HG03378 (cell line): ENCODE results near the gene PIM3.

Source experiments
- ATAC-seq: cut with Tn5 transposase; IDR thresholded peaks from one replicate; pipeline ENCODE4 v1.9.1; 2021; ENCODE audit warnings: mild to moderate bottlenecking, moderate library complexity; ENCODE audit not compliant: unreplicated experiment

PIM3 gene

GRCh38 chr22:49960159-49961004 is at the start of gene PIM3:
Gene PIM3, plus strand, starts transcription at chr22:49960772. Its CDS starts 176 bp downstream, at chr22:49960948.
- peak; percentile 45 for ATAC-seq

DNA sequence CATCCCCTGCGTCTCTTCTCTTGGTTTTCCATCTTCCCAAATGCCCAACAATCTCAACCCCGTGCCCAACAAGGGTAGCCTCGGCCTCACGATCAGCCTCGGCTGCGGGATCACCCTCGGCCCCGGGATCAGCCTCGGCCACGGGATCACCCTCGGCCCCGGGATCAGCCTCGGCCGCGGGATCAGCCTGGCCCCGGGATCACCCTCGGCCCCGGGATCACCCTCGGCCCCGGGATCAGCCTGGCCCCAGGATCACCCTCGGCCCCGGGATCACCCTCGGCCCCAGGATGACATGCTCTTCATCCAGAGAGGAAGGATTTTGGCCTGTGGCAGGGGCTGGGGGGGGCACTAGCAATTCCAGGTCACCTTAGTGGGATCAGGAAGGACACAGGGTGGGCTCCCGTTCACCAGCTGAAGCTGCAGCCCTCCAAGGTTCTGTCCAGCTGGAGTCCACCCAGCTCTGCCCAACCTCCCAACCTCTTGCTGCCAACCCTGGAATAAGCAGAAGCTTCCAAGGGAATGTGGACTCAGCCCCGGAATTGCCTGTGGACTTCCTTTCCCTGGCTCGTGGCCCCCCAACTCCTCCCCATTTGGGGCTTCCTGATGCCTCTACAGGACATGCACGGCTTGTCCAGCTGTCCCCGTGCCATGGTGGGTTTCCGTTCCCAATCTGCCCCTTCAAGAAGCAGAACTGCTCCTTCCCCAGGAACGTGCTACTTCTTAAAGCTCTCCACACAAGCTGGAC is 48.5 kb upstream of the PIM3 start:
- ATAC-seq: no peak

GRCh38 chr22:49913026-49913425 is 47.5 kb upstream of the PIM3 start:
- no peak for ATAC-seq

- no peak for ATAC-seq
Observed at GRCh38 chr22:49913446-49913845, 47.1 kb upstream of the PIM3 start.

- ATAC-seq: no peak
Observed at GRCh38 chr22:49914256-49914655, 46.3 kb upstream of the PIM3 start.

GRCh38 chr22:49915610-49916009 is 45.0 kb upstream of the PIM3 start:
- no peak for ATAC-seq

DNA sequence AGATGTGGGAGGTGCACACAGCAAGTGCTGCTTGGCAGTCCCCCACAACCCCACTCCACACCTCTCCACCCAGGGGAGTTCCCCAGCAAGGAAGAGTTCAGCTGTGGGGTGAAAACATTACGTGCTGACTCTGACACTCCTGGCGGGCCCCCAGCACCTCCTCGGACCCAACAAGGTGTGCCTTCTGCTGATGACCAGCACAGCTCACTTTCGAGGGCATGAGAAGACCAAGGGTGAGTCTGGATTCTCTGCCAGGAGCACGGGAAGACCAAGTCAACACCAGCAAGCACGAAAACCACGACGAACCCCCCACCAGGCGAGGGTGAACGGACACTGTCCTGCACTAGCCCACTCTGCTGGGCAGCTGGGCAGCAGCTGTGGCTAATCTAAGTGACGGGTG is 43.7 kb upstream of the PIM3 start:
- no peak for ATAC-seq

DNA sequence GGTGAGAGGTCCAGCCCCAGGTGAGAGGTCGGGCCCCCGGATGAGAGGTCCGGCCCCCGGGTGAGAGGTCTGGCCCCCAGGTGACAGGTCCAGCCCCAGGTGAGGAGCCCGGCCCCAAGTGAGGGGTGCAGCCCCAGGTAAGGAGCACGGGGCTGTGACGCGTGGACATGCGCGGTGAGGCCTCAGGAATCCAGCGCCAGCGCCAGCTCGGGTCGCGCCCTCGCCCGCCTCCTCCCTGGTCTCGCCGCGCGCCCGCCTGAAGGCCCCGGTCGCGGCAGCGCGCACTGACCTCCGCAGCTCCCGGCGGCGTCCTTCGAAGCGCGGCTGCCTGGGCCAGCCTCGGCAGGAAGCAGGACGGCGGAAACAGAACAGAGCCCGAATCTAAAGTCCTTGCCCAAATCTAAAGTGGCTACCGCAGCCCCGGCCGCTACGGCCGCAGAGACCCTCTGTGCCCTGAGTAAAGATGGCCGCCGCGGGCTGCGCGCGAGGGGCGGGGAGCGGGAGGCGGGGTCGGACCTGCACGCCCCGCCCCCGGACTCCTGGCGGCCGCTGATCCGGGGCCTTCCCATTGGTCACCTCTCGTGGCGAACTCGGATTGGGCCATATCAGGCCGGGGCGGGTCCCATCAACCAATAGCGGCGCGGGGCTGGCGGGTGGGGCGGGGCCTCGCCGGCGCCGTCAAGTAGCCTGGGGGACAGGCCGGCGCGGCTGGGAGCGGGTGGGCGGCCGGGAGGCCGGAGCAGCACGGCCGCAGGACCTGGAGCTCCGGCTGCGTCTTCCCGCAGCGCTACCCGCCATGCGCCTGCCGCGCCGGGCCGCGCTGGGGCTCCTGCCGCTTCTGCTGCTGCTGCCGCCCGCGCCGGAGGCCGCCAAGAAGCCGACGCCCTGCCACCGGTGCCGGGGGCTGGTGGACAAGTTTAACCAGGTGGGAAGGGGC is 42.3 kb upstream of the PIM3 start, which contains the start of the genes ALG12 and CRELD2:
ALG12 (minus strand) TSS at position 465 of the 937 bp plus-strand sequence. CDS start 4,673 bp downstream, outside the sequence.
CRELD2 (plus strand) TSS at position 661 of the 937 bp plus-strand sequence; CDS start at position 797, 136 bp downstream.
- peak; percentile 62 for ATAC-seq

DNA sequence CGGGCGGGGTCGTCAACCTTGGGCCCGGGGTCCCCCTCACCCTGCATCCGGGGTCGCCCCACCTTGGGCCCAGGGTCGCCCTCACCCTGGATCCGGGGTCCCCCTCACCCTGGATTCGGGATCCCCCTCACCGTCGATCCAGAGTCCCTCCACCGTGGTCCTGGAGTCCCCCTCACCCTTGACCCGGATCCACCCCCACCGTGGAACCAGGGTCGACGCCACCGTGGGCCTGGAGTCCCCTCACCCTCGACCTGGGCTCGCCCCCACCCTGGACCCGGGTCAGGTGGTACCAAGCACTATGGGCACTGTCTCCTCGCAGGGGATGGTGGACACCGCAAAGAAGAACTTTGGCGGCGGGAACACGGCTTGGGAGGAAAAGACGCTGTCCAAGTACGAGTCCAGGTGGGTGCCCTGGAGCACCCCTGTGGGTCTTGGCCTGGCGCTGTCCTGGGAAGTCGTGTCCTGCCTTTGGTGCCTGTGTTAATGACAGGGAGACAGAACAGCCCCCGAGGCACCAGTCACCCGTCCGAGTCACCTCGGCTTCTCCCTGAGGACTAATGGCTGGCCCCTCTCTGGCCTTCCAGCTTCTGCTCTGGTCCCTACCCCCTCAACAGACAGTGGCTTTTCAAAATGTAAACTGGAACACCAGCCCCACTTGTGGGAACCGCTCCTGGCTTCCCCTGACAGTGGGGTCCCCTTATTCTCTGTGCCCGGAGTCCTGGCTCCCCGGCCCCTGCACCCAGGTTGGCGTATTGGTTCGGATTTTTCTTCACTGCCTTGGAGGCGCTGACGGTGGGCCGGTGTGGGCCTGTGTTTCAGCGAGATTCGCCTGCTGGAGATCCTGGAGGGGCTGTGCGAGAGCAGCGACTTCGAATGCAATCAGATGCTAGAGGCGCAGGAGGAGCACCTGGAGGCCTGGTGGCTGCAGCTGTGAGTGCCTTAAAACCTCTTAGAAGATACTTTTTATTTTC is 41.4 kb upstream of the PIM3 start:
- ATAC-seq: no peak

DNA sequence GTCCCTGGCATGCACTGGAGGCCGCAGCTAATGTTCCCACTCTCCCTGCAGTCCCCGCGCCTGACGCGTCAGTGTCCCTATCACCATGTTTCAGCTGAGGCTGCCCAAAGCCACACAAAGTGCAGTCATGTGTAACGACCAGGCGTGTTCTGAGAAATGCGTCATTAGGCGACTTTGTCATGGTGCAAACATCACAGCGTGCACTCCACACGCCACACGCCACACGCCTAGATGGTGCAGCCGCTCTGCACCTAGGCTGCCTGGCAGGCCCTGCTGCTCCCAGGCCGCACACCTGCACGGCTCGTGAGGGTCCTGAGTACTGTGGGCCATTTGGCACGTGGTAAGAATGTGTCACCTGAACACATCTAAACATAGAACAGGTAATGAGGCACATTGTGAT is 39.7 kb upstream of the PIM3 start:
- no peak for ATAC-seq

- no peak for ATAC-seq
Observed at GRCh38 chr22:49921508-49922278, 38.9 kb upstream of the PIM3 start.

DNA sequence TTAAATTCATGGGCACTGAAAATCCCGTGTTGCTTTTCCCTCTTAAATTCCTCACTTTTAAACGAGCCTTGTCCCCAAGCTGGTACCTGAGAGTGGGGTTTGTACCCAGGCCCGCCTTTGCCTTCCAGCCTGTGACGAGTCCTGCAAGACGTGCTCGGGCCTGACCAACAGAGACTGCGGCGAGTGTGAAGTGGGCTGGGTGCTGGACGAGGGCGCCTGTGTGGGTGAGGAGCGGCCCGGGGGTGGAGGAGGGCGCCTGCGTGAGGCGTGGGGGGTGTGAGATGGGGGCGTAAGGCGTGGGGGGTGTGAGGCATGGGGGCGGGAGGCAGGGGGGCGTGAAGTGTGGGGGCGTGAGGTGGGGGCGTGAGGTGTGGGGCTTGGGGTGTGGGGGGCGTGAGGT is 38.1 kb upstream of the PIM3 start:
- ATAC-seq: no peak

GRCh38 chr22:49922926-49923325 is 37.6 kb upstream of the PIM3 start:
- no peak for ATAC-seq

- ATAC-seq: no peak
Observed at GRCh38 chr22:49923445-49923844, 37.1 kb upstream of the PIM3 start.

DNA sequence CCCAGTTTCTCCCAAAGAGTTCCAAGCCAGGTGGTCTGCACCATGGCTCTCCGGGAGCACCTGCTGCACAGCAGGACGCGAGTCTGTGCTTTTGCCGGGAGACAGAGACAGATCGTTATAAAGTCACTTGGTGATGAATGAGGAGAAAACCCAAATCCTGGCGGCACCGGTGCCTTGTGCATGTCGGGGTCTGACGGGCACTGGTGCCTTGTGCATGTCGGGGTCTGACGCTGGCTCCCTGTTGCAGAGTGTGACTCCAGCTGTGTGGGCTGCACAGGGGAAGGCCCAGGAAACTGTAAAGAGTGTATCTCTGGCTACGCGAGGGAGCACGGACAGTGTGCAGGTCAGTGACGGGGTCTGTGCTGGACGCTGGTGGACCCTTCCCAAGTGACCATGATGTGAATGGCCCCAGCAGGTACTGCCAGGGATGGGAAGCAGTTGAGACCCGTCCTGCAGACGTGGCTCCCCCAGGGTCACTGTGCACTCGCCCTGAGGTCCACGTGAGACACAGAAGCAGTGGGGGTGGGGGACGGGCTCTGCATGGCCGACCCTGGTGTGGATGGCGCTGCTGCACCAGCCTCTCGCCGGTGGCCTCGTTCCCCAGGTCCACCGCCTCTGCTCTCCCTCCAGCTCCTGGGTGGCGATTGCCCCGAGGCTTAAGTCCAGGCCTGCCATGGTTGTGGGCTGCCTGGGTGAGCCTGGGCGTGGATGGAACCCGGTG is 36.3 kb upstream of the PIM3 start:
- no peak for ATAC-seq

DNA sequence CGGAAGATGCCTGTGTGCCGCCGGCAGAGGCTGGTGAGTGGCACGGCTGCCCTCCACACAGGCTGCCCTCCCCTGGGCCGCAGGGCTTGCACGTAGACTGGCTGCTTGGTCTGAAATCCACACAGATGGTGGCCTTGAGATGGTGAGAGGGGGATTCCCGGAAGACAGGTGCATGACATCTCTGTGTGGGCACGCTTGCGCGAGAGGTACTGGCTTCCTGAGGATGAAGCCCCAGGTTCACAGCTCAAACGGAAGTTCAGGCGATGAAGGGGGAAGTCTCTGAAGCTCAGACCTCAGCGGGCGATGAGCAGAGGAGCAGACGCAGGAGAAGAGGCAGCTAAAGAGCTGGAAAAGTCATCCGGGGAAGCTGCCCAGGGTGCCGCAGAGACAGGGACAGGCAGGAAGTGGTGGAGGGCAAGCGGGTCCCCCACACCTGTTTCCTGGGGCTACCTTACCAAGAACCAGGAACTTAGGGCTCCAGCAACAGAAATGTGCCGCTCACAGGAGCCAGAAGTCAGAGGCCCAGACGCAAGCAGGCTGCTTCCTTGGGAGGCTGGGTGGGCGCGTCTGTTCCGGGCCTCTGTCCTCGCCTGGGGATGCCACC is 34.9 kb upstream of the PIM3 start:
- ATAC-seq: no peak

DNA sequence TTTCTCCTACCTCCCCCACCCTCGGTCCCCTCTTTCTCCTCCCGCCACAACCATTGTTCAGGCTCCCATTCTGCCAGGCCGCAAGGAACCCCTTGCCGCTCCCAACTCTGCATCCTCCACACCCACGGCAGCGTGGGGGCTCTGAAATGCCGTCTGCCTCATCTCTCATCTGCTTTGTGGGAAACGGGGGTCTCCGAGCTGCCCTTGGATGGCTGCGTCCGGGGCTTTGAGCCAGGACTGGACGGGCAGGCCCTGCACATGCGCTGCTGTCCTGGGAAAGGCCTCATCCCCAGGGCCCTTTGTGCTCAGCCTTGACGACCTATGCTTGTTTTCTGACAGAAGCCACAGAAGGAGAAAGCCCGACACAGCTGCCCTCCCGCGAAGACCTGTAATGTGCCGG is 33.7 kb upstream of the PIM3 start:
- no peak for ATAC-seq
